ENCODE data around the gene SBNO2.

SBNO2 gene

GRCh38 chr19:1089891-1090290, 84.2 kb downstream of the SBNO2 start:
- no peak for DNase-seq (ENCODE audit: low spot score)

DNA sequence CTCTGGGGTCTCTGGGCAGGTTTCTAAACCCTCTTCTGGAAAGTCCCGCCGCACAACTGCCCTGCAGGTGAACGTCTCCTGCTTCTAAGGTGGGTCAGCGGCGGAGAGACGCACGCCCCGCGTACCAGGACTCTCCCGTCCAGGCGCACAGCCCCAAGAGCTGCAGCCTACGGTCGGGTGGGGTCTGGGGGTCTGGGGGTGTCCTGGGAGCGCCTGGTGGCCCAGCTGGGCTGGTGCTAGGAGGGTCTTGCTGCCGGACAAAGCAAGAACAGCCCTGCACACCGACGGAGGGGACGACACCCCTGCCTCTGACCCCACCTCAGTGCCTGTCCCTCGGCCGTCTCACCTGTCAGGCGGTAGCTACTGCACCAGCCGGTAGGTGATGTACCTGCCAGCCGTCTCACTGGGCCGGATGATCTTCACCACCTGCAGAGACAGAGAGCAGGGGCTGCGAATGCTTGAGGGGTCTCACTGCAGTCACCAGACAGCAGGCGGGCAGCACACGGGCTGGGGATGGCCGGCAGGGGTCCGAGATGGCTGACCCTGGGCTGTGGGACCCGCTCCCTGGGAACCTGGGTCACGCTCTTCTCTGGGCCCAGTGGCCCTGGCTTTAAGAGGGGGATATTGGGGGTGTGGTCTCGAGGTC, 84.8 kb downstream of the SBNO2 start:
- DNase-seq (ENCODE audit: low spot score): no peak

GRCh38 chr19:1088416-1089010, 85.6 kb downstream of the SBNO2 start:
- DNase-seq (ENCODE audit: low spot score): no peak

DNA sequence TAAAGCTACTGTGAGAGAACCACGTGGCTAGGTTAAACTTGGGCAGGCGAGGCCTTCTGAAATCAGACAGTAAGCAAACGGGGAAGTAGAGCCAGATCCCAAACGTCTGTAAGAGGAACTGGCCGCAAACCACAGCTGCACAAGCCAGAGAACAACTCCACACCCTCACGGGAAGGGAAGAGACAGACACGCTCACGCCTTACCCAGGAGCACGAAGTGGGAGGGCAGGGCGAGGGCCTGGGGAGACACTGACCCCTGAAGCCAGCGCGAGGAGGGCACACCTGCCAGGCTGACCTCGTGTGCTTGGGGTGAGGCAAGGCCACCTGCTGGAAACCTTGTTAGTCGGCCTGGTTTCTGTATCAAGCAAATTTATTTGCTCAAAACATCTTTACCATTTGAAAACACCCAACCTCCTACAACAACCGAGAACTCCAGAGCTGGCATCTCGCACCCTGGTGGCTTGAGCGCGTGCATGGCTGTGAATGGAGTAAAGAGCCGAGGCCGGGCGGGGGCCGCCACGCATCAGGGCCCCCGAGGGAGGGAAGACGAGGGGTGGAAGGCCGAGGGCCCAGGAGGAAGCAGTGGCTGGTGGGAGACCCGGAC, 86.2 kb downstream of the SBNO2 start:
- peak; percentile 72 for DNase-seq (ENCODE audit: low spot score)

GRCh38 chr19:1086613-1087012, 87.5 kb downstream of the SBNO2 start:
- DNase-seq (ENCODE audit: low spot score): no peak

- DNase-seq (ENCODE audit: low spot score): no peak
Observed at GRCh38 chr19:1085676-1086442, 88.2 kb downstream of the SBNO2 start.

GRCh38 chr19:1085053-1085658, 88.9 kb downstream of the SBNO2 start:
- no peak for DNase-seq (ENCODE audit: low spot score)

DNA sequence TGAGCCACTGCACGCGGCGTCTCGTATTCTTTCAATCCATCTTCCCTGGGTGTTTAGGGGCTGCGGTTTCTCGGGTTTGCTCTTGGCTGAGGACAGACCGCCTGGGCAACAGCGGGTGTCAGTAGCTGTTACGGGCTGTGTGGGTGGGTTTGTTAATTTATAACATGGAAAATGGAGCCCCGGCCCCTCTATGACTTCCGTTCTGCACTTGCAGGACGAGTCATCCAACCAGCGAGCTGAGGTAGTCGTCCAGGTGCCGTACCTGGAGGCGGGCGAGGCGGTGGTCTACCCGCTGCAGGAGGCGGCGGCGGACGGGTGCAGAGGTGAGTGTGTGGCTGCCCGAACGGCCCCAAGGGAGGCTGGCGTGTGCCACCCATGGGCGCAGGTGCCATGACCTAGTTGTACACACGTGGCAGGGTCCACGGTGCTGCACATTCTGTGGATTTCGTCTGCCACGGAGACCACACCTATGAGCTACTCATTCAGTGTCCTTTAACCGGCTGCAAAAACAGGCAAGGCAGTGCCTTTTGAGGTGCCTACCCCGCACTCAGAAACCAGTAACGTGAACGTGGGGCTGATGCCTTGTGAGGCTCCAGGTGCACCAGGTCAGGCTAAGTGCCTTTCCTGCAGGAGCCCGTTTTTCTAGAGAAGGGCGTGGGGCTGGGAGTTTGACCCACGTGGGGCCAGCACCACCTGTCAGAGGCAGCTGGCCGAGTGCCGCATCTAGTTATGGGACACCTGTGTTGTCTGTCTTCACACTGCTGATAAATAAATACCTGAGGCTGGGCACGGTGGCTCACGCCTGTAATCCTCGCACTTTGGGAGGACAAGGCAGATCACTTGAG, 89.8 kb downstream of the SBNO2 start:
- DNase-seq (ENCODE audit: low spot score): no peak

- no peak for DNase-seq (ENCODE audit: low spot score)
Observed at GRCh38 chr19:1082928-1083816, 90.9 kb downstream of the SBNO2 start.

DNA sequence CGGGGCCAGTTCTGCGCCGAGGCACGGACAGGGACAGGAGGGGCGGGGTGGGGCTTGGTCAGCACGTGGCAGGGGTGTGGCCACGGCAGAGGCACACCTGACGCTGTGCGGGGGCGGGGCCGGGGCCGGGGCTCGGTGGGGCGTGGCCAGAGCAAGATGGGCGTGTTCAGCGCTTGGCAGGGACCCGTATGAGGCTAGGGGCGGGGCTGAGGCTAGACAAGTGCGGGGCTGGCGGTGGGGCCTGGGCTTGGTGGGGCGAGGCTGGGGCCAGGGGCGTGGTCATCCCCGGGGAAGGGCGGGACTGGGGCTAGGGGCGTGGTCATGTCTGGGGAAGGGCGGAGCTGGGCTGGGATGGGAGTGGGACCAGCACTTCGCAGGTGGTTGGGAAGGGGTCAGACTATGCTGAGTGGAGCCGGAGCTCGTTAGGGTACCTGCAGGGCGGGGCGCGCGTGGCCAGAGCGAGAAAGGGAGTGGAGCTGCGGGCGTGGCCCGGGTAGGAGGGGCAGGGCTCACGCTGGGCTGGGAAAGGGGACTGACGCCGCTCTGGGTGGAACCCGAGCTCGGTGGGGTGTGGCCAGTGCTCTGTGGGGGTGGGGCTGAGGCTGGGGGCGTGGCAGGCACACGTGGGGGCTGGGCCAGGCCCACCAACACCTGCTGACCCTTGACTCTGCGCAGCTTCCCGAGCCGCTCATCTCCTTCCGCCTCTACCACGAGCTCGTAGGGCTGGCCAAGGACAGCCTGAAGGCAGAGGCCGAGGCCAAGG, 91.7 kb downstream of the SBNO2 start:
- no peak for DNase-seq (ENCODE audit: low spot score)

- DNase-seq (ENCODE audit: low spot score): no peak
Observed at GRCh38 chr19:1081301-1082164, 92.5 kb downstream of the SBNO2 start.

DNA sequence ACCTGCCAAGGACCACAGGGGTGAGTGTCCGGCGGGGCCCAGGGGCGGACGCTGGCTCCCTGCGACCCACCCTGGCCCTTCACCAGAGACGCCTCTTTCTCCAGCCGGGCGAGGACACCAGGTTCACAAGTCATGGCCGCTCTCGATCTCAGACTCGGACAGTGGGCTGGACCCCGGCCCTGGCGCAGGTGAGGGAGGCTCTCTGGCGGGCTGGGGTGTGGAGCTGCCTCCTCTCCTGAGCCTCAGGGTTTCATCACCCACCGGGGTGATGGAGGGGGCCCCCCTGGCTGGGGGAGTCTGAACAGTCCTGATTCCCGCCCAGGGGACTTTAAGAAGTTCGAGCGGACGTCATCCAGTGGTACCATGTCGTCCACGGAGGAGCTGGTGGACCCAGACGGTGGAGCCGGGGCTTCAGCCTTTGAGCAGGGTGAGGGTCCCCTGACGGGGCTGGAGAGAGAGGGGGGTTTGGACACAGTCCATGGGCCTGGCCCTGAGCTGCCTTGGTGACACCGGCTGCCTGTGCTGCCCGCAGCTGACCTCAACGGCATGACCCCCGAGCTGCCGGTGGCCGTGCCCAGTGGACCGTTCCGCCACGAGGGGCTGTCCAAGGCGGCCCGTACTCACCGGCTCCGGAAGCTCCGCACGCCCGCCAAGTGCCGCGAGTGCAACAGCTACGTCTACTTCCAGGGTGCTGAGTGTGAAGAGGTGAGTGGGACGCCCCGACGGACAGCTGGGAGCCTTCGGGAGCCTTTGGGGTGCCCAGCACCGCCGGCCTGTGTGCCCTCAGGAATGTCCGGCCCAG, 93.5 kb downstream of the SBNO2 start:
- DNase-seq (ENCODE audit: low spot score): no peak

DNA sequence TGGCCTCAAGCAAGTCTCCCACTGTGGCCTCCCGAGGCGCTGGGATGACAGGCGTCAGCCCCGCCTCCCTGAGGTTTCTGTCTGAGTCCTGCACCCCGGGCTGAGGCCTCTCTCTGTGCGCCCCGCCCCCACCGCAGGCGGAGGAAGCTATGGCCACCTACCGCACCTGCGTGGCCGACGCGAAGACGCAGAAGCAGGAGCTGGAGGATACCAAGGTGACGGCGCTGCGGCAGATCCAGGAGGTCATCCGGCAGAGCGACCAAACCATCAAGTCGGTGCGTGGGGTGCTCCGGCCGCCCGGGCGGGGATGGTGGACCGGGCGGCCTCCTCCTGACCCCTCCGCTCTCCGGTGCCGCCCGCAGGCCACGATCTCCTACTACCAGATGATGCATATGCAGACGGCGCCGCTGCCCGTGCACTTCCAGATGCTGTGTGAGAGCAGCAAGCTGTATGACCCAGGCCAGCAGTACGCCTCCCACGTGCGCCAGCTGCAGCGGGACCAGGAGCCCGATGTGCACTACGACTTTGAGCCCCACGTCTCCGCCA, 94.4 kb downstream of the SBNO2 start:
- DNase-seq (ENCODE audit: low spot score): no peak

DNA sequence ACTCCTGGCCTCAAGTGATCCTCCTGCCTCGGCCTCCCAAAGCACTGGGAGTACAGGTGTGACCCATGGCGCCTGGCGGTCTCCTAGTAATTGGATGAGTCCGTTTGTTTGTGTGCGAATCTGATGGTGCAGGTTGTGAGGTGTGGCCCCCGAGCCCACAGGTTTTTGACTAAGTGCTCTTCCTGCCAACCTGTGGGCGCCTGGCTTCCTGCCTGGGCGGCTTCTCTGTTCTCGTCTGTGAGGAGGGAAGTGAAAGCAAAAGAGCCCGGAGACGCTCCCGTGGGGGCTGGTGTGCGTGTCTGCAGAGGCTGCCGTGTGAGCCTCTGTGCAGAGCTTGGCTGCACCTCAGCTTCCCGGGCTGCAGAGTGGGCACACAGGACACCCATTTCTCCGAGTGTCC, 97.1 kb downstream of the SBNO2 start:
- peak; percentile 62 for DNase-seq (ENCODE audit: low spot score)

GRCh38 chr19:1076046-1076386, 98.1 kb downstream of the SBNO2 start:
- DNase-seq (ENCODE audit: low spot score): no peak

GRCh38 chr19:1074544-1075283, 99.4 kb downstream of the SBNO2 start:
- peak; percentile 54 for DNase-seq (ENCODE audit: low spot score)

- DNase-seq (ENCODE audit: low spot score): no peak
Observed at GRCh38 chr19:1073956-1074517, 100.0 kb downstream of the SBNO2 start.

All from Ammon's horn (tissue), 1 donor.